BJ (cell line): ENCODE results near the gene MAT2B. TPM values are rescaled to one million over a fixed set of nuclear protein-coding genes. Genes with fewer than 3 reads are reported as not detected.

Experiments
- CTCF ChIA-PET: fragments of 350-600 bp; formaldehyde crosslinking; extraction: SDS; loops from one replicate; lab custom pipeline; 2021; ENCODE audit warnings: antibody characterized with exemption, inconsistent platforms; lab: Yijun Ruan, JAX
- POLR2A ChIA-PET: fragments of 300-600 bp; sonication (Branson Sonifier 250); formaldehyde crosslinking; extraction: SDS; loops from one replicate; lab custom pipeline; 2021; ENCODE audit warnings: antibody characterized with exemption; lab: Charles Lee
- DNase-seq: peaks from one replicate; pipeline ENCODE4 v3.0.0-alpha.2; 2011; ENCODE audit warnings: low read depth
- H3K27me3 ChIP-seq: 2 replicates; pipeline ENCODE4 v1.6.0; 2011; ENCODE audit warnings: low read length; ENCODE audit not compliant: control insufficient read depth, insufficient read depth
- H3K36me3 ChIP-seq: 2 replicates; pipeline ENCODE4 v1.5.1; 2011; ENCODE audit warnings: low read length; ENCODE audit not compliant: control insufficient read depth, insufficient read depth
- H3K4me3 ChIP-seq: 2 replicates; pipeline ENCODE4 v1.5.1; 2011; ENCODE audit warnings: low read depth, mild to moderate bottlenecking, control low read depth, low read length
- CTCF ChIP-seq: IDR thresholded peaks from 2 replicates; pipeline ENCODE4 v1.5.1; 2011; ENCODE audit warnings: low read depth, mild to moderate bottlenecking, control low read depth, inconsistent platforms, low read length, moderate library complexity; ENCODE audit not compliant: insufficient read depth
- polyA plus RNA-seq: library from polyadenylated mRNA; depleted of rRNA; stranded (reverse); fragments of >200 nt; gene quantifications from 2 replicates; pipeline ENCODE4 v1.2.3, GENCODE V29; 2011

MAT2B gene
- polyA plus RNA-seq, 1 experiment, result 23.5 TPM

- no peaks in the 10 kb centered on the region for H3K36me3 ChIP-seq
- ChIA-PET POLR2A (no interaction called here), CTCF (interaction anchor here (1.3 to 6.2 kb wide), 4 partner anchors 14 to 942 kb away, joined by 3 to 55 read pairs (median 4); no protein-coding TSS in a partner anchor)
Measured at GRCh38 chr5:163562071-163562470, 56.7 kb downstream of the MAT2B start.

GRCh38 chr5:163563112-163563511, 57.7 kb downstream of the MAT2B start:
- no peak overlapping the region for H3K4me3 ChIP-seq
- H3K36me3 ChIP-seq, result no peaks in the 10 kb centered on the region
- POLR2A ChIA-PET, result no interaction called here
- CTCF ChIA-PET, result interaction anchor here (0.8 to 6.2 kb wide), 4 partner anchors 17 to 1644 kb away, joined by 3 to 55 read pairs (median 4); no protein-coding TSS in a partner anchor
- TF ChIP-seq CTCF, result no peak
- DNase-seq, result no peak
- H3K27me3 ChIP-seq, result peaks cover 2% of the 10 kb centered on the region

More at GRCh38 chr5:163562071-163562470, 56.7 kb downstream of the MAT2B start:
- H3K27me3 ChIP-seq, result peaks cover 2% of the 10 kb centered on the region
- H3K4me3 ChIP-seq, result no peak overlapping the region
- TF ChIP-seq CTCF, result no peak
- DNase-seq, result no peak

GRCh38 chr5:163563880-163564279, 58.5 kb downstream of the MAT2B start:
- Histone ChIP-seq H3K27me3 (peaks cover 2% of the 10 kb centered on the region), H3K4me3 (no peak overlapping the region), H3K36me3 (no peaks in the 10 kb centered on the region)
- POLR2A ChIA-PET, result no interaction called here
- TF ChIP-seq CTCF, result no peak
- DNase-seq, result no peak
- CTCF ChIA-PET, result interaction anchor here (1.3 to 6.2 kb wide), 4 partner anchors 15 to 940 kb away, joined by 3 to 55 read pairs (median 4); no protein-coding TSS in a partner anchor

- POLR2A ChIA-PET, result no interaction called here
Measured at GRCh38 chr5:163564321-163564938, 59.0 kb downstream of the MAT2B start.

More at GRCh38 chr5:163564321-163564938, 59.0 kb downstream of the MAT2B start:
- CTCF ChIA-PET, result interaction anchor here (0.6 to 6.2 kb wide), 9 partner anchors 10 to 1643 kb away, joined by 3 to 55 read pairs (median 3); no protein-coding TSS in a partner anchor
- no peak for DNase-seq
- H3K4me3 ChIP-seq, result no peak overlapping the region
- H3K27me3 ChIP-seq, result peaks cover 2% of the 10 kb centered on the region
- no peaks in the 10 kb centered on the region for H3K36me3 ChIP-seq
- TF ChIP-seq CTCF, result peak; percentile 81
